ENCODE results near the gene VDR.

DNA sequence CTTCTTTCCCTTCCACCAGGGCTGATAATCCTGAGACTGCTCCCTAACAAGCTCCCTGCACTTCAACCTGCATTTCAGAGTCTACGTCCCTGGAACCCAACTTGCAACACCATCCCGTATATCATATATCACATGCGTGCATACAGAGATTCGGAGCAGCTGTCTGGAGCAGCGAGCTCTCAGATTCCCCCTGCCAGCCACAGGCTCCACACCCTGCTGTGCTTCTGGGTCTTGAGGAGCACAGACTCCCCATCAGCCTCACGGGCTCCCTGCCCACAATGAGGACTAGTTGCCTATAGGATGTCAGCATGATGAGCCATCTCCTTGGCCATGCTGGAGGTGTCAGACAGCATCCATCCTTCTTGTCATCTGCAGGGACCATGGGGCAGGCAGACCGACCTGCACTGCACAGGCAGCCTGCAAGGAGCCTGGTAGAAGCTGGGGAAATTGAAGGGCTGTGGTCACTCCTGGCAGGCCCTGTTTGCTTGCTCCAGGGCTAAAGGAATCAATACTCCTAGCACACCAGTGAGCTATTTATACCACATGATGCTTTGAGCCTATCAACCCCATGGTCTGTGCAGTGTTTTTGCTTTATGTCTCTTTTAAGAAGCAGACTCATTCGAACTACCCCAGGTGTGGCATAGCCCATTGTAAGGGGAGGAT, 65.4 kb downstream of the VDR start:
- TF ChIP-seq, protein P1, sequence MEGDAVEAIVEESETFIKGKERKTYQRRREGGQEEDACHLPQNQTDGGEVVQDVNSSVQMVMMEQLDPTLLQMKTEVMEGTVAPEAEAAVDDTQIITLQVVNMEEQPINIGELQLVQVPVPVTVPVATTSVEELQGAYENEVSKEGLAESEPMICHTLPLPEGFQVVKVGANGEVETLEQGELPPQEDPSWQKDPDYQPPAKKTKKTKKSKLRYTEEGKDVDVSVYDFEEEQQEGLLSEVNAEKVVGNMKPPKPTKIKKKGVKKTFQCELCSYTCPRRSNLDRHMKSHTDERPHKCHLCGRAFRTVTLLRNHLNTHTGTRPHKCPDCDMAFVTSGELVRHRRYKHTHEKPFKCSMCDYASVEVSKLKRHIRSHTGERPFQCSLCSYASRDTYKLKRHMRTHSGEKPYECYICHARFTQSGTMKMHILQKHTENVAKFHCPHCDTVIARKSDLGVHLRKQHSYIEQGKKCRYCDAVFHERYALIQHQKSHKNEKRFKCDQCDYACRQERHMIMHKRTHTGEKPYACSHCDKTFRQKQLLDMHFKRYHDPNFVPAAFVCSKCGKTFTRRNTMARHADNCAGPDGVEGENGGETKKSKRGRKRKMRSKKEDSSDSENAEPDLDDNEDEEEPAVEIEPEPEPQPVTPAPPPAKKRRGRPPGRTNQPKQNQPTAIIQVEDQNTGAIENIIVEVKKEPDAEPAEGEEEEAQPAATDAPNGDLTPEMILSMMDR (IDR thresholded peaks at IDR 0.05; ENCODE audit: borderline replicate concordance, extremely low read depth, low read length, poor library complexity, severe bottlenecking) = no peak
- no peak for TF ChIP-seq EZH2 (IDR thresholded peaks at IDR 0.05; ENCODE audit: borderline replicate concordance, low read depth, low read length, severe bottlenecking)

All from DND-41 (cell line).